ENCODE measurements around the gene DRGX.

DRGX gene

GRCh38 chr10:49330127-49330665 lies 65.7 kb downstream of the DRGX start:
- TF ChIP-seq, protein P1, sequence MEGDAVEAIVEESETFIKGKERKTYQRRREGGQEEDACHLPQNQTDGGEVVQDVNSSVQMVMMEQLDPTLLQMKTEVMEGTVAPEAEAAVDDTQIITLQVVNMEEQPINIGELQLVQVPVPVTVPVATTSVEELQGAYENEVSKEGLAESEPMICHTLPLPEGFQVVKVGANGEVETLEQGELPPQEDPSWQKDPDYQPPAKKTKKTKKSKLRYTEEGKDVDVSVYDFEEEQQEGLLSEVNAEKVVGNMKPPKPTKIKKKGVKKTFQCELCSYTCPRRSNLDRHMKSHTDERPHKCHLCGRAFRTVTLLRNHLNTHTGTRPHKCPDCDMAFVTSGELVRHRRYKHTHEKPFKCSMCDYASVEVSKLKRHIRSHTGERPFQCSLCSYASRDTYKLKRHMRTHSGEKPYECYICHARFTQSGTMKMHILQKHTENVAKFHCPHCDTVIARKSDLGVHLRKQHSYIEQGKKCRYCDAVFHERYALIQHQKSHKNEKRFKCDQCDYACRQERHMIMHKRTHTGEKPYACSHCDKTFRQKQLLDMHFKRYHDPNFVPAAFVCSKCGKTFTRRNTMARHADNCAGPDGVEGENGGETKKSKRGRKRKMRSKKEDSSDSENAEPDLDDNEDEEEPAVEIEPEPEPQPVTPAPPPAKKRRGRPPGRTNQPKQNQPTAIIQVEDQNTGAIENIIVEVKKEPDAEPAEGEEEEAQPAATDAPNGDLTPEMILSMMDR (IDR thresholded peaks at IDR 0.05; ENCODE audit: control insufficient read depth, insufficient read depth, low read depth, low read length, missing control alignments), result no peak

DNA sequence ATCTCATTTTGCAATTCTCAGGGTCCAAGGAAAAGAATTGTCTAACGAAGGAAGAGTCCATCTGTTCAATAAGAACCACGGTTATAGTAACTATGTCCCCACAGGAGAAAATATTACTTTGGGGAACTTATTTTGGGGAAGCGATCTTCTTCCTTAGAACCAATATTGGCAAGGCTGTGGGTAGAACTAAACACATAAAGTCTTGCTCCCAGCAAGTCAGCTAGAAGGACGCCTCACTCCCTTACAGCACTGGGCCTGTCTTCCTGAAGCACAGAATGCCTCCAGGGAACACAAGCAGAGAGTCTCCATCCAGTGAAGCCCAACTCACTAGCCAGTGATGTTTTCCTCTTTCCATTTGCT lies 66.8 kb downstream of the DRGX start:
- TF ChIP-seq, protein P1 (IDR thresholded peaks at IDR 0.05; ENCODE audit: control insufficient read depth, insufficient read depth, low read depth, low read length, missing control alignments), result no peak
- no peak for DNase-seq (ENCODE audit: low read depth)
- H3K4me3 ChIP-seq (ENCODE audit: control insufficient read depth, low read depth, low read length), result no peak overlapping the region

More at GRCh38 chr10:49330127-49330665, 65.7 kb downstream of the DRGX start:
- H3K4me3 ChIP-seq (ENCODE audit: control insufficient read depth, low read depth, low read length), result no peak overlapping the region
- no peak for DNase-seq (ENCODE audit: low read depth)

- TF ChIP-seq, protein P1 (IDR thresholded peaks at IDR 0.05; ENCODE audit: control insufficient read depth, insufficient read depth, low read depth, low read length, missing control alignments), result no peak
- no peak overlapping the region for H3K4me3 ChIP-seq (ENCODE audit: control insufficient read depth, low read depth, low read length)
- no peak for DNase-seq (ENCODE audit: low read depth)
Observed at GRCh38 chr10:49328401-49329145, 67.3 kb downstream of the DRGX start.

- no peak for DNase-seq (ENCODE audit: low read depth)
- TF ChIP-seq, protein P1 (IDR thresholded peaks at IDR 0.05; ENCODE audit: control insufficient read depth, insufficient read depth, low read depth, low read length, missing control alignments), result no peak
- no peak overlapping the region for H3K4me3 ChIP-seq (ENCODE audit: control insufficient read depth, low read depth, low read length)
Observed at GRCh38 chr10:49327036-49327813, 68.7 kb downstream of the DRGX start.

DNA sequence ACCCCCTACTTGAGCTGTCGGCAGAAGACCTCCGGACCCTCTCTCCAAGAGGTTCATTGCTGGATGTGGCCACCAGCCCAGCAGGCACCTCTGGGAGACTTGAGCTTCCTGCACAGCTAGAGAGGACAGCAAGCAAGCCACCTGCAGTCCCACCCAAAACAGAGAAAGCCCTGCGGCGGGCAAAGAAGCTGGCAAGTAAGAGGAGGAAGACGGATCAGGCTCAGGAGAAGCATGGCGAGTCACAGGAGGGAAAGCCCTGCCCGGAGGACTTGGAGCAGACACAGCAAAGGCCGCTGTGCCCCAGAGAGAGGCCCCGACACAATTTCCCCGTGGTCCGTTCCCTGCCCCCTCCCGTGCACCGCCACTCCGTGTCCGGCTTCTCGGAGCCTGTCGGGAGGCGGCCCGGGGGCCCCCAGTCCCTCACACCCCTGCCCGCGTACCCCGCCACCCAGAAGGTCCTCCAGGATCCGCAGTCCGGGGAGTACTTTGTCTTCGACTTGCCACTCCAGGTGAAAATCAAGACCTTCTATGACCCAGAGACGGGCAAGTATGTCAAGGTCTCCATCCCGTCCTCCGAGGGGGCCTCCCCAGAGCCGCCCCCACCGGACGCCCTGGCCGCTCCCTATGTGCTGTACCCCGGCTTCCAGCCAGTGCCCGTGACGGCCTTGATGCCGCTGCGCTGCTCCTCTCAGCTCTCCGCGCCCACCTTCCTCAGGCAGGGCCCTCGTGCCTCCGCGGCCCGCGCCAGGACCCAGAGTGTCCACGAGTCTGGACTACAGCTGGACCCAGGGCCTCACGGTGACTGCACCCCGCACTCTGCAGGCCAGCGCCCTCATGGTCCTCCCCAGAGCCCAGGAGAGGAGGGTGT lies 69.7 kb downstream of the DRGX start:
- no peak for DNase-seq (ENCODE audit: low read depth)
- no peak overlapping the region for H3K4me3 ChIP-seq (ENCODE audit: control insufficient read depth, low read depth, low read length)
- TF ChIP-seq, protein P1 (IDR thresholded peaks at IDR 0.05; ENCODE audit: control insufficient read depth, insufficient read depth, low read depth, low read length, missing control alignments), result no peak

All from AG09309 (cell line).